ENCODE measurements around the gene NCAPG.

The NCAPG gene, protein sequence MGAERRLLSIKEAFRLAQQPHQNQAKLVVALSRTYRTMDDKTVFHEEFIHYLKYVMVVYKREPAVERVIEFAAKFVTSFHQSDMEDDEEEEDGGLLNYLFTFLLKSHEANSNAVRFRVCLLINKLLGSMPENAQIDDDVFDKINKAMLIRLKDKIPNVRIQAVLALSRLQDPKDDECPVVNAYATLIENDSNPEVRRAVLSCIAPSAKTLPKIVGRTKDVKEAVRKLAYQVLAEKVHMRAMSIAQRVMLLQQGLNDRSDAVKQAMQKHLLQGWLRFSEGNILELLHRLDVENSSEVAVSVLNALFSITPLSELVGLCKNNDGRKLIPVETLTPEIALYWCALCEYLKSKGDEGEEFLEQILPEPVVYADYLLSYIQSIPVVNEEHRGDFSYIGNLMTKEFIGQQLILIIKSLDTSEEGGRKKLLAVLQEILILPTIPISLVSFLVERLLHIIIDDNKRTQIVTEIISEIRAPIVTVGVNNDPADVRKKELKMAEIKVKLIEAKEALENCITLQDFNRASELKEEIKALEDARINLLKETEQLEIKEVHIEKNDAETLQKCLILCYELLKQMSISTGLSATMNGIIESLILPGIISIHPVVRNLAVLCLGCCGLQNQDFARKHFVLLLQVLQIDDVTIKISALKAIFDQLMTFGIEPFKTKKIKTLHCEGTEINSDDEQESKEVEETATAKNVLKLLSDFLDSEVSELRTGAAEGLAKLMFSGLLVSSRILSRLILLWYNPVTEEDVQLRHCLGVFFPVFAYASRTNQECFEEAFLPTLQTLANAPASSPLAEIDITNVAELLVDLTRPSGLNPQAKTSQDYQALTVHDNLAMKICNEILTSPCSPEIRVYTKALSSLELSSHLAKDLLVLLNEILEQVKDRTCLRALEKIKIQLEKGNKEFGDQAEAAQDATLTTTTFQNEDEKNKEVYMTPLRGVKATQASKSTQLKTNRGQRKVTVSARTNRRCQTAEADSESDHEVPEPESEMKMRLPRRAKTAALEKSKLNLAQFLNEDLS

DNA sequence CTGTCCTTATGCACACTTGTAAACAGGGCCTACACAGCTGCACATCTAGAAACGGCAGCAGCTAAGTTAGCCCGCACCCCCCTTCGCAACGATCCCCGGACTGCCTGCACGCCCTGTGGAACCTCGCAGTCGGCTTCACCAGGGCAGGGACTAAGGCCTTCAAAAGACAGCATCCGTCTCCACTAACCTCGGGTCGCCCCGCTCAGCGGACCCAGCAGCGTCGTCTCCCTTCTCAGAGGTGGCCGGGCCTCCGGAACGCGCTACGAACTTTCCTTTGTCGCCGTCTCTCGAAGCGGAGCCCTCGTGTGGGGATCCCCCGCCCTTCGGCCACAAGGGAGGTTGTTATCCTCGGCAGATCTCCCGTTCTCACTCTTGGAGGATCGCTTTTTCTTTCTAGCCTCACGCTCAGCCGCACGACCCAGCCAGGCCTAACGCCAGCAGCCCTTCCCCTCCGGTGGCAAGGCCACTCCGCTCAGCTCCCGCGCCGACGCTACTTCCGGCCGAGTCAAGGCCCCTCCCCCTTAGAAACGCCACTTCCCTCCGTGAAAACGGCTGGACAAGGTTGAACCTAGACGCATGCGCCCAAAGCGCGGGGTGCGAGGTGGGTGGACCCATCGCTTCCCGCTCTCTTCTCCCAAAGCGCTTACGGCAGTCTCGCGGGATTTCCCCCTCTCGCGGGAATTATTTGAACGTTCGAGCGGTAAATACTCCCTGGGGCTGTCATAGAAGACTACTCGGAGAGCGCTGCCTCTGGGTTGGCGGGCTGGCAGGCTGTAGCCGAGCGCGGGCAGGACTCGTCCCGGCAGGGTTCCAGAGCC is at the start of gene NCAPG, which contains the start of gene DCAF16:
NCAPG (plus strand) TSS at position 720 of the 818 bp plus-strand sequence. CDS start 99 bp downstream, outside the sequence.
DCAF16 (minus strand) TSS at position 498 of the 818 bp plus-strand sequence. CDS start 6,616 bp downstream, outside the sequence.
- H3K27me3 ChIP-seq = no peaks in the 10 kb centered on the region
- H3K9ac ChIP-seq = peak within 1 kb of the TSS; percentile 93 to 99 (median 96)
- H3K36me3 ChIP-seq = peaks cover 0 to 53% (median 33%) of the 10 kb centered on the region in 11 experiments; a peak in 19 of 22 replicates
- peak within 1 kb of the TSS; percentile 90 to 98 (median 94) for H3K27ac ChIP-seq
- peak within 1 kb of the TSS; percentile 75 to 96 (median 85) for H3K4me3 ChIP-seq
- H3K4me2 ChIP-seq = peak within 1 kb of the TSS; percentile 82 to 98 (median 92)
- H3K9me3 ChIP-seq (replicated peaks in 1 of 11) = no peaks in the 10 kb centered on the region
- no peak for TF ChIP-seq Cebpa-rat (IDR thresholded peaks at IDR 0.05)
- peaks cover 21 to 72% (median 49%) of the 10 kb centered on the region in 11 experiments; a peak in 21 of 22 replicates for H4K20me1 ChIP-seq
- peaks cover 25 to 63% (median 39%) of the 10 kb centered on the region in 10 experiments for H3K4me1 ChIP-seq

DNA sequence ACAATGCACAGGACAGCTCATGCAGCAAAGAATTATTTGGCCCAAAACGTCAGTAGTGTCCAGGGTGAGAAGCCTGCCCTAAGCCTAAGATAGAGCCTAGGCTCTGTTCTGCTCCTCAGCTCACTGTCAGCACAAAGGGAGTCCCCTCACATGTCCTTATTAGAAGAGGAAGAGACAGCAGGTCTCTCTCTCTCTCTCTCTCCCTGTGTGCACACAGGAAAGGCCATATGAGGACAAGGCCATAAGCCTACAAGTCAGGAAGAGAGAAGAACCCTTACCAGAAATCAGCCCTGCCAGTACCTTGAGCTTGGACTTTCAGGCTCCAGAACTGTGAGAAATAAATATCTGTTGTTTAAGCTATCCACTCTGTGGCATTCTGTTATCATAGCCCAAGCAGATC is 49.7 kb upstream of the NCAPG start:
- H3K4me2 ChIP-seq = no peak overlapping the region
- no peaks in the 10 kb centered on the region for H3K27me3 ChIP-seq
- no peaks in the 10 kb centered on the region for H3K36me3 ChIP-seq
- H3K9me3 ChIP-seq (replicated peaks in 1 of 11) = peaks cover 5 to 13% (median 7%) of the 10 kb centered on the region in 11 experiments; a peak in 21 of 22 replicates
- H3K27ac ChIP-seq = no peak overlapping the region
- no peak for TF ChIP-seq Cebpa-rat (IDR thresholded peaks at IDR 0.05)
- no peak overlapping the region for H3K4me3 ChIP-seq
- H3K9ac ChIP-seq = no peak overlapping the region
- no peaks in the 10 kb centered on the region for H4K20me1 ChIP-seq
- peaks cover 0 to 6% (median 0%) of the 10 kb centered on the region in 10 experiments; a peak in 2 of 20 replicates for H3K4me1 ChIP-seq

DNA sequence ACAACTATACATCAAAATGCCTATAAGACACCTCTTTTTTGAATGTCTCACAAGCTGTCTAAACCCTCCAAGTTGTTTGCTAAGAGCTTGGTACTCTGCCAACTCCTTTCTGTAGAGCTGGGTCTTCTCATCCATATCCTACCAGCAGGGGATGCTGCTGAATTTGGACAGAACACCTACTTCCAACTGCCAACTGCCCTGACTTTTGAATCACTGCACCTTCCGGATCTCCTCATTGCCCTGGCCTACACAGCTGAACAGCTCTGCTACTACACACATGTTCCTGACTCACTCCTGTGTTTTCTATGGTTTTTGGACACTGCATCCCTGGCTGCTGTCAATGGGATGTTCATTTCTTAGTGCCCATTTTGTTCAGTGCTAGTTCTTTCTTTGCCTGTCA is 48.1 kb upstream of the NCAPG start:
- Histone ChIP-seq H3K27me3 (no peaks in the 10 kb centered on the region), H3K27ac (no peak overlapping the region), H3K4me3 (no peak overlapping the region), H3K36me3 (peaks cover 0 to 6% (median 0%) of the 10 kb centered on the region in 11 experiments; a peak in 4 of 22 replicates), H3K9ac (no peak overlapping the region), H3K9me3 (replicated peaks in 1 of 11) (peaks cover 18 to 26% (median 20%) of the 10 kb centered on the region in 11 experiments), H4K20me1 (no peaks in the 10 kb centered on the region), H3K4me2 (no peak overlapping the region), H3K4me1 (peaks cover 0 to 6% (median 0%) of the 10 kb centered on the region in 10 experiments; a peak in 2 of 20 replicates)
- no peak for TF ChIP-seq Cebpa-rat (IDR thresholded peaks at IDR 0.05)

DNA sequence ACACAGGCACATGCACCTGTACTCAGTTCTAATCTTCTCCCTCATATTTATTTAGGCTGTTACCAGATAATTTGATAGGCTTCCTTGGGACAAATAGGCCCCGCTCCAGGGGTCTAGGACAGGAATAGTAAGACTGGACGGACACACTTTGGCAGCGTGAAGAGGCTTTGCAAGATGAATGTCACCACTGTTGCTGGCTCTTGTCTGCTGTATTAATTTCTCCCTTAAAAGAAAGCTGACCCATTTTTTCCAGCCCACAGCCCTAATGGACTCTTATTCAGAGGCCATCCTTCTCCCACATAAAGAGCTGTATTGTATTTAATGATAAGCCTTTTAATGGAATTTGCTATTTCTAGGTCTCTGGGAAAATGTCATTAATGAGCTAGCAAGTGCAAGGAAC is 47.4 kb upstream of the NCAPG start:
- no peak overlapping the region for H3K4me2 ChIP-seq
- no peaks in the 10 kb centered on the region for H3K27me3 ChIP-seq
- no peak for TF ChIP-seq Cebpa-rat (IDR thresholded peaks at IDR 0.05)
- no peak overlapping the region for H3K9ac ChIP-seq
- H4K20me1 ChIP-seq = no peaks in the 10 kb centered on the region
- H3K36me3 ChIP-seq = peaks cover 0 to 6% (median 0%) of the 10 kb centered on the region in 11 experiments; a peak in 4 of 22 replicates
- H3K4me3 ChIP-seq = no peak overlapping the region
- H3K27ac ChIP-seq = no peak overlapping the region
- H3K9me3 ChIP-seq (replicated peaks in 1 of 11) = peaks cover 18 to 26% (median 20%) of the 10 kb centered on the region in 11 experiments
- peaks cover 0 to 6% (median 0%) of the 10 kb centered on the region in 10 experiments; a peak in 2 of 20 replicates for H3K4me1 ChIP-seq

DNA sequence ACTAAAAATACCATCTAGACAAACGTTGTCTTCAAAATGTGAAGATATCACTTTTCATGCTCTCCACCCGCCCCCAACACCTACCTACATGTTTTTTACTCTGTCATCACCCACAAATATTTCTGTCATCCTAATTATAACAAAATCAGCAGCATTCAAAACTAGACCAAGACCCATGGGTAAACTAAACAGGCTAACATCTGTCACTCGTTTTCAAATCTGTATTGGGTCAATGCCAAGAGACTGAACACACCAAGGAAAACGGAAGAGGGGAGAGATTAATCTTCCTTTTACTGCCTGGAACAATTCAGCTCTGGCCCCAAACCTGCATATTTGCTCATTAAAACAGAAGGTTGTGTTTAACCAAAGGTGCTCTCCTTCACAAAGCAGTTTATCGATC is 46.8 kb upstream of the NCAPG start:
- H3K27ac ChIP-seq = no peak overlapping the region
- H3K4me1 ChIP-seq = peaks cover 0 to 6% (median 0%) of the 10 kb centered on the region in 10 experiments; a peak in 2 of 20 replicates
- H4K20me1 ChIP-seq = no peaks in the 10 kb centered on the region
- H3K27me3 ChIP-seq = no peaks in the 10 kb centered on the region
- no peak overlapping the region for H3K4me3 ChIP-seq
- H3K9ac ChIP-seq = no peak overlapping the region
- no peak for TF ChIP-seq Cebpa-rat (IDR thresholded peaks at IDR 0.05)
- peaks cover 0 to 6% (median 0%) of the 10 kb centered on the region in 11 experiments; a peak in 4 of 22 replicates for H3K36me3 ChIP-seq
- H3K4me2 ChIP-seq = no peak overlapping the region
- H3K9me3 ChIP-seq (replicated peaks in 1 of 11) = peaks cover 18 to 26% (median 20%) of the 10 kb centered on the region in 11 experiments

- H3K9me3 ChIP-seq (replicated peaks in 1 of 11) = peaks cover 18 to 25% (median 20%) of the 10 kb centered on the region in 11 experiments
- no peak overlapping the region for H3K4me3 ChIP-seq
- H3K4me1 ChIP-seq = no peaks in the 10 kb centered on the region; a peak in 1 of 20 replicates
- TF ChIP-seq Cebpa-rat (IDR thresholded peaks at IDR 0.05) = no peak
- H3K27me3 ChIP-seq = no peaks in the 10 kb centered on the region
- no peak overlapping the region for H3K9ac ChIP-seq
- H3K36me3 ChIP-seq = peaks cover 0 to 6% (median 0%) of the 10 kb centered on the region in 11 experiments; a peak in 4 of 22 replicates
- H3K4me2 ChIP-seq = no peak overlapping the region
- H4K20me1 ChIP-seq = no peaks in the 10 kb centered on the region
- no peak overlapping the region for H3K27ac ChIP-seq
Observed at GRCh38 chr4:17765514-17766286, 45.1 kb upstream of the NCAPG start.

- no peaks in the 10 kb centered on the region for H3K27me3 ChIP-seq
- H3K4me1 ChIP-seq = no peaks in the 10 kb centered on the region
- H4K20me1 ChIP-seq = no peaks in the 10 kb centered on the region
- peaks cover 0 to 6% (median 0%) of the 10 kb centered on the region in 11 experiments; a peak in 4 of 22 replicates for H3K36me3 ChIP-seq
- no peak for TF ChIP-seq Cebpa-rat (IDR thresholded peaks at IDR 0.05)
- H3K9ac ChIP-seq = no peak overlapping the region
- no peak overlapping the region for H3K27ac ChIP-seq
- no peak overlapping the region for H3K4me2 ChIP-seq
- peaks cover 18 to 25% (median 20%) of the 10 kb centered on the region in 11 experiments for H3K9me3 ChIP-seq (replicated peaks in 1 of 11)
- no peak overlapping the region for H3K4me3 ChIP-seq
Observed at GRCh38 chr4:17766826-17767458, 43.8 kb upstream of the NCAPG start.
